ENCODE measurements around the gene RABGAP1L.
A peak's percentile ranks its signal among the peaks of the same experiment; 100 is the strongest.
"Not testable (repeated sequence)": the region's sequence is repeated elsewhere in the genome, so short reads cannot be mapped to it uniquely, and the experiment has no call there.

The RABGAP1L gene

GRCh38 chr1:174990382-174990999 is 831.2 kb downstream of the RABGAP1L start:
- no peak for DNase-seq (ENCODE audit: low read depth, low spot score)

GRCh38 chr1:174991473-174991872 is 832.2 kb downstream of the RABGAP1L start:
- DNase-seq (ENCODE audit: low read depth, low spot score) = no peak

GRCh38 chr1:174995121-174995520 is 835.8 kb downstream of the RABGAP1L start:
- no peak for DNase-seq (ENCODE audit: low read depth, low spot score)

GRCh38 chr1:174995916-174996315 is 836.6 kb downstream of the RABGAP1L start:
- DNase-seq (ENCODE audit: low read depth, low spot score) = no peak

GRCh38 chr1:174996476-174996875 is 837.2 kb downstream of the RABGAP1L start:
- no peak for DNase-seq (ENCODE audit: low read depth, low spot score)

- DNase-seq (ENCODE audit: low read depth, low spot score) = no peak
Observed at GRCh38 chr1:174997041-174997440, 837.7 kb downstream of the RABGAP1L start.

- peak; percentile 16 for DNase-seq (ENCODE audit: low read depth, low spot score)
Observed at GRCh38 chr1:174998569-174999215, 839.4 kb downstream of the RABGAP1L start.

GRCh38 chr1:174999216-174999935 is 840.1 kb downstream of the RABGAP1L start:
- DNase-seq (ENCODE audit: low read depth, low spot score) = peak; percentile 94

- peak; percentile 17 for DNase-seq (ENCODE audit: low read depth, low spot score)
Observed at GRCh38 chr1:174999936-175000696, 840.8 kb downstream of the RABGAP1L start, which contains the start of gene CACYBP. TSS of gene CACYBP (plus strand) at chr1:174999947. CDS start at chr1:175000181, 234 bp downstream.

- DNase-seq (ENCODE audit: low read depth, low spot score) = no peak
Observed at GRCh38 chr1:175000697-175001187, 841.4 kb downstream of the RABGAP1L start.

GRCh38 chr1:175002910-175003517 is 843.7 kb downstream of the RABGAP1L start:
- no peak for DNase-seq (ENCODE audit: low read depth, low spot score)

GRCh38 chr1:175003521-175003920 is 844.2 kb downstream of the RABGAP1L start:
- DNase-seq (ENCODE audit: low read depth, low spot score) = no peak

- no peak for DNase-seq (ENCODE audit: low read depth, low spot score)
Observed at GRCh38 chr1:175005085-175005783, 845.9 kb downstream of the RABGAP1L start.

GRCh38 chr1:175009532-175009931 is 850.2 kb downstream of the RABGAP1L start:
- no peak for DNase-seq (ENCODE audit: low read depth, low spot score)

- DNase-seq (ENCODE audit: low read depth, low spot score) = no peak
Observed at GRCh38 chr1:175013445-175013844, 854.1 kb downstream of the RABGAP1L start.

GRCh38 chr1:175015243-175015642 is 855.9 kb downstream of the RABGAP1L start:
- no peak for DNase-seq (ENCODE audit: low read depth, low spot score)

GRCh38 chr1:175019524-175019923 is 860.2 kb downstream of the RABGAP1L start:
- DNase-seq (ENCODE audit: low read depth, low spot score) = no peak

GRCh38 chr1:175023043-175023921 is 864.0 kb downstream of the RABGAP1L start, which contains the start of gene MRPS14:
TSS of gene MRPS14 (minus strand) at chr1:175023425. CDS start at chr1:175023408, 17 bp downstream.
- DNase-seq (ENCODE audit: low read depth, low spot score) = peak; percentile 93

- not testable (repeated sequence) for DNase-seq (ENCODE audit: low read depth, low spot score)
Observed at GRCh38 chr1:175023922-175024242, 864.6 kb downstream of the RABGAP1L start.

GRCh38 chr1:175024773-175025172 is 865.5 kb downstream of the RABGAP1L start:
- no peak for DNase-seq (ENCODE audit: low read depth, low spot score)

All from activated CD4-positive, CD25-positive, alpha-beta regulatory T cell treated with anti-CD3 and anti-CD28 coated beads, Interleukin-2, amount 50 U/mL, for 16 hours (primary cell).